Stimulated activated CD4-positive, alpha-beta T cell treated with anti-CD3 and anti-CD28 coated beads, Interleukin-1b, Interleukin-23, amount 100 ng/mL, for 24 hours (primary cell): ENCODE data around the gene LBHD2.

Source experiments
- DNase-seq, 4 experiments: peaks; one replicate each; pipeline ENCODE4 v3.0.0-alpha.2; 2020; ENCODE audit warnings: low read depth in 4 of 4, low spot score in 1 of 4

LBHD2 gene

GRCh38 chr14:103068351-103069073, 15.5 kb upstream of the LBHD2 start:
- no peak for DNase-seq

GRCh38 chr14:103070263-103070885, 13.6 kb upstream of the LBHD2 start:
- no peak for DNase-seq

- DNase-seq, result no peak
Observed at GRCh38 chr14:103070971-103071542, 13.0 kb upstream of the LBHD2 start.

GRCh38 chr14:103071544-103072251, 12.3 kb upstream of the LBHD2 start:
- DNase-seq, result no peak

DNA sequence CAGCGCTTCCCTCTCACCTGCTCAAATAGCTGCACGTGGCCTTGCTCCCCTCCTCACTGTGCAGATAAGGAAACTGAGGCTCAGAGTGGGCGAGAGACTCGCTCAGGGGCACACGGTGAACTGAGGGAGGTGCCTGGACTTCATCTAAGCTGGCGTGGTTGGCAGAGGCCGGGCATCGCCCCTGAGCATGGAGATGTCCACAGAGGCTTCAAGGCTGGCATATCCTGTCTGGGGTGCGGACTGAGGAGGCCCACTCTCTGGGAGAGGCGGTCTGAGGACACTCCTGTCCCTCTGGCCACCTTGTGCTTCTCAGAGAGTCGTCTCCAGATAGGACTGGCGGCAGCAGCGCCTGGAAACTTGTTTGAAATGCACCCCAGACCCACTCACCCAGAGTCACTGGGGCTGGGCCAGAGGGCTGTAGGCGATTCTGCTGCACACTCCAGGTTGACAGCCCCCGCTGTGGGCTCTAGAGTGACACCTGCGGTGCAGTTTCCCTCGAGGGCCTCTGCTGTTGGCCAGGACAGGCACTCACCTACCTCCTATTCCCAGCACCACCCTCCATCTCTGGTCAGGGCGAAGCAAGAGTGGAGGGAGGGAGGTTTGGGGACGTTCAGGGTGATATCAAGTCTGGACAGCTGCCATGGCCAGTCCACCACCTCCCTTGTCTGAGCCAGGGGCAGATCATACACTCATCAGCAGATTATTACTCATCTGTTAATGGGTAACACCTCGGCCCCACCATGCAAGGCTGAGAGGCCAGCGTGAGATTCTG, 11.2 kb upstream of the LBHD2 start:
- DNase-seq, result no peak

DNA sequence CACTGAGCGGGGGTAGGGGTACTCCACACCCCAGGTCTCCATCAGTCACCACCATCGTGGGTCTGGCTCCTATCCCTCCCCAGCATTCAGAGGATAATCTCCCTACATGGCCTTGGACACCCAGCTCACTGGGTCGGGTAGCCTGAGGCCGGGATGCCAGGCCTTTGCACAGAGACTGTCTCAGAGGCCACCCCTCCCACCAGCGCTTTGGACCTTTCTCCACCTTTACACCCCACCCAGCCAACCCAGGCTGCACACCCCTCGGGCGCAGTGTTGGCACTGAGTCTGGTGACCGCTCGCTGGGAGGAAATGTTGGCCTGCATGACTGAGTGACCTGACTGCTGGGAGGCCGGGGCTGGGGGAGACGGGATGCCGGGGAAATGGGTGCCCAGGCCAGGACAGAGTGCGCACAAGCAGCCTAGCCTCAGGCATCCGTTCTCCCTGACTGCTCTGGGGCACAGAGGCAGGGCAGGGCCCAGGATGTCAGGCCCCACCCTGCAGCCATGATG, 10.6 kb upstream of the LBHD2 start:
- no peak for DNase-seq

GRCh38 chr14:103073876-103074728, 9.9 kb upstream of the LBHD2 start:
- no peak for DNase-seq

- DNase-seq, result no peak
Observed at GRCh38 chr14:103074729-103075367, 9.2 kb upstream of the LBHD2 start.

GRCh38 chr14:103078420-103078749, 5.6 kb upstream of the LBHD2 start:
- DNase-seq, result peak; percentile 39 to 59 (median 53)

DNA sequence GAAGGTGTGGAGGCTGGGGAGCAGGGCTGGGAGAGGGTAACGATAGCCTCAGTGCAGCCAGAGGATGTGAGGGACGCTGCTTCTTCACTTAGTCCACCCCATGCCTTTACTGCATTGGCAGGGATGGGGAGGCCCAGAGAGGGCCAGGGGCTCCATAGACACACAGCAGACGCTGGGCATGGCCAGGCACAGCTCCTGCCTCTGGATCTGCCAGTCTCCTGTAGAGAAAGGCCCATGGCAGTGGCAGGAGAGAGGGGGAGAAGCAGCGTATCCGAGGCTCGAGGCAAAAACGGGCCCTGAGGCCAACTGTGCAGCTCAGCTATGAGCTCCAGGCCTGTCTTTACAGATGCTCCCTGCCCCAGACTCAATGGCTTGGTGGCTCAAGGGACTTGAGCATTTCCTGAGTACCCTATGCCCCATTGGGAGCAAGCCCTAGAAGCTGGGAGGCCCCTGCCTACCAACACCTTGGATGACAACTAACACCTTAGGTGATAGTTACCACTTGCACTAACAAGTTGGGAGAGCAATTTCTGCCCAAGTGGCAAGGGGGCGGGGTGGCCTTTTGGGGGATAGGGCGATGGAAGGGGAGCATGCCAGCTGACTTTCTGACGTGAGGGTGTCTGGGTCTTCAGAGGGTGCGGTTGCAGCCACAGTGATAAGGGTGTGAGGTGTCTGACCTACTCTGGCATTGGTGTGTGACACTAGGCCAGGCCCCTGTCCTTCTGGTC, 5.0 kb upstream of the LBHD2 start:
- DNase-seq, result no peak

DNA sequence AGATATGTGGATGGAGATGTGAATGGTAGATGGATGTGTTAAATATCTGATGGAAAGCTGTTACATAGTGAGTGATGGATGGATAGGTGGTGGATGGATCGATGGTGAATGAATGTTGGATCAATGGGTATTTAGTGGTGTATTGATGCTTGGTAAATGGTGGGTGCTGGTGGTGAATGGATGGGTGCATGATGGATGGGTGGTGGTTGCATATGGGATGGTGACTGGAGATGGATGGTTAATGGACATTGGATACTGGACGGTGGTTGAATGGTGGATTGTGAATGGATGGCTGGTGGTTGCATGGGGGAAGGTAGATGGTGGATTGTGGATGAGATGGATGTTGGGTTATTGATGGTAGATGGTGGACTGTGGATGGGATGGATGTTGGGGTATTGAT, 2.1 kb upstream of the LBHD2 start:
- DNase-seq, result no peak

GRCh38 chr14:103085106-103086091, 1.4 kb downstream of the LBHD2 start:
- DNase-seq, result no peak

GRCh38 chr14:103086771-103087342, 2.8 kb downstream of the LBHD2 start:
- DNase-seq, result no peak

DNA sequence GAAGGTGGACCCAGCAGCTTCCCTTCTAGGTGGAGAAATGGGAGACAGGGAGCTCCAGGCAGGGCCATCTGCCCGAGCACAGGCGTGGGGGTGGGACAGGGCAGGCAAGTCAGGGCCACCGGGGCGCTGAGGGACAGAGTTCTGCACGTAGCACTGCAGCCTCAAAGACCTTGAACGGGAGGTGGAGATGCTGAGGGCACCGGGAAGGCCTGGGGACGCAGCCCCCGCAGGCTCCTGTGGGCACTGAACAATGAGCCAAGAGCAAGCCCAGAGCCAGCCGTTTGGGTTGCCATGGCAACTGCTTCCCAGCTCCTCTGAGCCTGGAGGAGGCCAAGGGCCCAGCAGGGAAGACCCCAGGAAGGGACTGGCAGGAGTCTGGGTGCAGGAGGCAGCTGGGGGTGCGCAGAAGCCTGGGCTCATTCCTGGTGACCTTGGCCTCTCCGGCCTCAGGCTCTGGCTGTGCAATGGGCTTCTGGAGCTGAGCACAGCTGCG, 3.4 kb downstream of the LBHD2 start:
- DNase-seq, result no peak

DNA sequence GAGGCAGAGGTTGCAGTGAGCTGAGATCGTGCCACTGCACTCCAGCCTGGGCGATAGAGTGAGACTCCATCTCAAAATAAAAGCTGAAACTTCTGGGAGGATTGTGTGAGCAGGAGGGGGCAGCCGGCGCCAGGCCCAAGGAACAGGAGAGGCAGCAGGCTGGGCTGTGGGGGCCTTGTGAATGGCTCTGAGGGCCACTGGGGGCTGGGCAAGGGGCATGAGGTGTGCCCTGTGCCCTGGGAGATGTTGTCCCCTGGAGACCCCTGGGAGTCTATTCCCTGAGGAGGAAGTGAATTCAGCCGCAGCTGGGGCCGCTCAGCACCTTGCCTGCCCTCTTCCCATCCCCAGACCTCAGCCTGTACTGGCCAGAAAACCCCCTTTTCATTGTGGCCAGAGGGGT, 4.9 kb downstream of the LBHD2 start:
- DNase-seq, result no peak

GRCh38 chr14:103089386-103090335, 5.7 kb downstream of the LBHD2 start:
- DNase-seq, result no peak
